GM23248 (cell line): Measurements from ENCODE around the gene PGD. TPM values are rescaled to one million over a fixed set of nuclear protein-coding genes. Genes with fewer than 3 reads are reported as not detected.

Source experiments
- DNase-seq: peaks from one replicate; pipeline ENCODE4 v3.0.0-alpha.2; 2015
- H2AFZ ChIP-seq: fragments of 200-600 bp; sonication (generic); 2 replicates; pipeline ENCODE4 v1.6.1; 2016; ENCODE audit warnings: antibody characterized with exemption
- H3F3A ChIP-seq: fragments of 200-600 bp; sonication (generic); 2 replicates; pipeline ENCODE4 v1.6.1; 2016; ENCODE audit warnings: mild to moderate bottlenecking, antibody characterized with exemption, mixed run types; ENCODE audit not compliant: insufficient read depth
- H3K27ac ChIP-seq: fragments of 200-600 bp; sonication (generic); 2 replicates; pipeline ENCODE4 v1.5.1; 2016; ENCODE audit warnings: mild to moderate bottlenecking
- H3K27me3 ChIP-seq: fragments of 200-600 bp; sonication (generic); replicated peaks from 2 replicates; pipeline ENCODE4 v1.6.1; 2016; ENCODE audit warnings: mild to moderate bottlenecking; ENCODE audit not compliant: insufficient read depth
- H3K36me3 ChIP-seq: fragments of 200-600 bp; sonication (generic); 2 replicates; pipeline ENCODE4 v1.6.1; 2016; ENCODE audit warnings: low read depth, mild to moderate bottlenecking
- H3K4me1 ChIP-seq: fragments of 200-600 bp; sonication (generic); 2 replicates; pipeline ENCODE4 v1.6.1; 2016; ENCODE audit warnings: mild to moderate bottlenecking; ENCODE audit not compliant: insufficient read depth
- H3K4me2 ChIP-seq: fragments of 200-600 bp; sonication (generic); one replicate; pipeline ENCODE4 v1.6.1; 2016; ENCODE audit warnings: mild to moderate bottlenecking; ENCODE audit not compliant: unreplicated experiment
- H3K4me3 ChIP-seq: fragments of 200-600 bp; sonication (generic); 2 replicates; pipeline ENCODE4 v1.5.1; 2016; ENCODE audit warnings: mild to moderate bottlenecking
- H3K79me2 ChIP-seq: fragments of 200-600 bp; sonication (generic); 2 replicates; pipeline ENCODE4 v1.6.1; 2016; ENCODE audit warnings: mild to moderate bottlenecking; ENCODE audit not compliant: insufficient read depth
- H3K9ac ChIP-seq: fragments of 200-600 bp; sonication (generic); 2 replicates; pipeline ENCODE4 v1.6.1; 2016; ENCODE audit warnings: mild to moderate bottlenecking
- H3K9me2 ChIP-seq: fragments of 200-600 bp; sonication (generic); 2 replicates; pipeline ENCODE4 v1.6.1; 2016; ENCODE audit warnings: mixed run types, mild to moderate bottlenecking, moderate library complexity; ENCODE audit not compliant: insufficient read depth
- H3K9me3 ChIP-seq: fragments of 200-600 bp; sonication (generic); one replicate; pipeline ENCODE4 v1.6.1; 2017; ENCODE audit warnings: low read depth
- H4K20me1 ChIP-seq: fragments of 200-600 bp; sonication (generic); 2 replicates; pipeline ENCODE4 v1.6.0; 2016; ENCODE audit not compliant: insufficient read depth
- EZH2 ChIP-seq: fragments of 200-600 bp; sonication (generic); IDR thresholded peaks from 2 replicates; pipeline ENCODE4 v1.6.1; 2018; ENCODE audit warnings: antibody characterized with exemption, mild to moderate bottlenecking; ENCODE audit not compliant: insufficient read depth, poor library complexity, severe bottlenecking
- EZH2phosphoT487 ChIP-seq: fragments of 200-600 bp; sonication (generic); IDR thresholded peaks from 2 replicates; pipeline ENCODE4 v1.6.1; 2018; ENCODE audit warnings: antibody characterized with exemption, moderate library complexity, mild to moderate bottlenecking, low read depth; ENCODE audit not compliant: insufficient read depth
- WGBS, 2 experiments: methylation state at CpG; one replicate each; pipeline ENCODE4 v1.1.6; 2015 to 2017; ENCODE audit warnings: low lambda C conversion rate in 2 of 2, low coverage in 1 of 2; ENCODE audit errors: missing lambda C conversion rate in 2 of 2; 5-methylcytosine and 5-hydroxymethylcytosine counted together
- in situ Hi-C: fragments of 300-500 bp; cut with MboI; formaldehyde crosslinking; loops from 2 replicates; pipeline ENCODE4 v1.15.0; 2020
- polyA plus RNA-seq: library from polyadenylated mRNA; unstranded; fragments of >200 nt; fragmentation: Nextera tagmentation; extraction: Ambion mirVana; gene quantifications from 2 replicates; pipeline ENCODE4 v1.2.1, GENCODE V29; 2016
- total RNA-seq: library from RNA; depleted of rRNA; stranded (reverse); fragments of >200 nt; shearing (Covaris generic); gene quantifications from 2 replicates; pipeline ENCODE4 v1.2.3, GENCODE V29; 2014

PGD gene
- total and polyA plus RNA-seq, 2 experiments from 2014 or later: 51.7 to 61.4 TPM

DNA sequence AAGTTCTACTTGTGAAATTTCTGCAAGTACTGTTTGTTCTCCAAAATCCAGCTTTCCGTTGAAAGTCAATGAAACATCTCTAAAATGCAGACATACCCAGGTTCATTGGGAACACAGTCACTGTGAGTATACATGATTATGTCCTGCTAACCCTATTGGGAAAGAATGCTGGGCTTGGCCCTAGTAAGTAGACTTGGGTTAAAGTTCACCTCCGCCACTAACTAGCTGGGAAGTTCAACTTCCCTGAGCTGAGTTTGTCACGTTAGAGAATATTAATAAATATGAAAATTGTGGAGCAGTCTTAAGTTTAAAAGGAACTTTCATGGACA lies 10.5 kb upstream of the PGD start:
- no peaks in the 10 kb centered on the region for H3K9me2 ChIP-seq
- no peak overlapping the region for H3K4me3 ChIP-seq
- no peak overlapping the region for H3K4me2 ChIP-seq
- no peak for DNase-seq
- 64 to 69% methylated on average over 3 of the region's 3 CpGs for WGBS, 2 experiments
- H3K4me1 ChIP-seq: peaks cover 13% of the 10 kb centered on the region; the same call in 1 of the 2 replicates
- H3K36me3 ChIP-seq: no peaks in the 10 kb centered on the region
- H3F3A ChIP-seq: 0 out of 2 replicates have a peak, but pooled peaks cover 11% of the 10 kb centered on the region
- H4K20me1 ChIP-seq: no peaks in the 10 kb centered on the region
- H3K79me2 ChIP-seq: no peaks in the 10 kb centered on the region
- in situ Hi-C loops: no loop called here
- H2AFZ ChIP-seq: peak overlapping the region; percentile 40
- TF ChIP-seq EZH2phosphoT487 (no peak), EZH2 (no peak)
- H3K27me3 ChIP-seq: no peaks in the 10 kb centered on the region
- peak overlapping the region; percentile 54; the same call in 1 of the 2 replicates for H3K9ac ChIP-seq
- H3K27ac ChIP-seq: peak overlapping the region; percentile 68; the same call in 1 of the 2 replicates
- H3K9me3 ChIP-seq: no peaks in the 10 kb centered on the region

DNA sequence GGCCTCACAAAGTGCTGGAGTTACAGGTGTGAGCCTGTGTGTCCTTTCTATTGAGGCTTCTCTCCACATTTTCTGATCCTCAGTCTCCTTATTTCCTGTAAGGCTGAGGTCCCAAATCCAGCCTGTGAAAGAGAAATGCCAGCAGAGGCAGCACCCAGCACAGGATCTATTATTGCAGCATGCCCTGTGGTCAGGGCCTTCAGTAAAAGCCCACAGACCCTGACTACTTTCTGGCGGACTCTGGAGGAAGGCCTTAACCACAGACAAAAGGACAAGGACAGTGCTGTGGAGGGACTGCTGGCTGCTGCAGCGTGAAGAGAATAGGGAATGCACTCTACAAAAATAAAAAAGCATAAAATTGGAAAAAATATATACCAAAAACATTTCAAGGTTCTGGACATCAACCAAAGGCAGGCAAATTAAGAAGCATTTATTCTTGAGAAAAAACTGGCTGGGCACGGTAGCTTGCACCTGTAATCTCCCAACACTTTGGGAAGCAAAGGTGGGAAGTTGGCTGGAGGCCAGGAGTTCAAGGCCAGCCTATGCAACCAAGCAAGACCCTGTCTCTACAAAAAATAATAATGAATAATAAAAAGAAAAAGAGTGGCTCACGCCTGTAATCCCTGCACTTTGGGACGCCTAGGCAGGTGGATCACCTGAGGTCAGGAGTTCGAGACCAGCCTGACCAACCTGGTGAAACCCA lies 9.4 kb upstream of the PGD start:
- H3K27me3 ChIP-seq: no peaks in the 10 kb centered on the region
- no peak for DNase-seq
- no peaks in the 10 kb centered on the region for H3K36me3 ChIP-seq
- H3F3A ChIP-seq: 0 out of 2 replicates have a peak, but pooled peaks cover 11% of the 10 kb centered on the region
- H3K4me1 ChIP-seq: peaks cover 13% of the 10 kb centered on the region; the same call in 1 of the 2 replicates
- no peaks in the 10 kb centered on the region for H3K79me2 ChIP-seq
- 90 to 92% methylated on average over 6 of the region's 6 CpGs for WGBS, 2 experiments
- H3K9ac ChIP-seq: no peak overlapping the region
- H3K9me2 ChIP-seq: no peaks in the 10 kb centered on the region
- no peak overlapping the region for H3K4me3 ChIP-seq
- no peaks in the 10 kb centered on the region for H4K20me1 ChIP-seq
- no peak for TF ChIP-seq EZH2phosphoT487
- no peak for TF ChIP-seq EZH2
- H3K9me3 ChIP-seq: no peaks in the 10 kb centered on the region
- H2AFZ ChIP-seq: no peak overlapping the region
- no peak overlapping the region for H3K4me2 ChIP-seq
- in situ Hi-C loops: no loop called here
- H3K27ac ChIP-seq: no peak overlapping the region

DNA sequence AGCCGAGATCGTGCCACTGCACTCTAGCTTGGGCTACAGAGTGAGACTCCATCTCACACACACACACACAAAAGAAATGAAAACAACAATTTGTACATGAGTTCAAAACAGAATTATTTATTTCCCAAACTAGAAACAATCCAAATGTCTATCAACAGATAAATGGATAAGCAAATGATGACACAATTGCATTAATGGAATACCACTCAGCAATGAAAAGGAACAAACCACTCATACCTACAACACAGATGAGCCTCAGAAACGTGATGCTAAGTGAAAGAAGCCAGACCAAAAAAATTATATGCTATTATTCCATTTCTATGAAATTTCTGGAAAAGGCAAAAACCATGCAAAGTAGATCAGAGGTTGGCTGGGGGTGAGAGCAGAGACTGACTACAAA lies 2.0 kb upstream of the PGD start:
- H3K79me2 ChIP-seq: peaks cover 21% of the 10 kb centered on the region
- H3K9me3 ChIP-seq: no peaks in the 10 kb centered on the region
- no peak overlapping the region for H3K27ac ChIP-seq
- no peak for DNase-seq
- H3K4me1 ChIP-seq: peaks cover 24% of the 10 kb centered on the region
- no peak overlapping the region for H3K9ac ChIP-seq
- no peaks in the 10 kb centered on the region for H4K20me1 ChIP-seq
- H2AFZ ChIP-seq: no peak overlapping the region
- H3K27me3 ChIP-seq: no peaks in the 10 kb centered on the region
- no peaks in the 10 kb centered on the region for H3K36me3 ChIP-seq
- TF ChIP-seq EZH2phosphoT487 (no peak), EZH2 (no peak)
- 81 to 85% methylated on average over 3 of the region's 3 CpGs for WGBS, 2 experiments
- H3K4me2 ChIP-seq: no peak overlapping the region
- H3F3A ChIP-seq: peaks cover 16% of the 10 kb centered on the region
- in situ Hi-C loops: no loop called here
- no peak overlapping the region for H3K4me3 ChIP-seq
- H3K9me2 ChIP-seq: no peaks in the 10 kb centered on the region

DNA sequence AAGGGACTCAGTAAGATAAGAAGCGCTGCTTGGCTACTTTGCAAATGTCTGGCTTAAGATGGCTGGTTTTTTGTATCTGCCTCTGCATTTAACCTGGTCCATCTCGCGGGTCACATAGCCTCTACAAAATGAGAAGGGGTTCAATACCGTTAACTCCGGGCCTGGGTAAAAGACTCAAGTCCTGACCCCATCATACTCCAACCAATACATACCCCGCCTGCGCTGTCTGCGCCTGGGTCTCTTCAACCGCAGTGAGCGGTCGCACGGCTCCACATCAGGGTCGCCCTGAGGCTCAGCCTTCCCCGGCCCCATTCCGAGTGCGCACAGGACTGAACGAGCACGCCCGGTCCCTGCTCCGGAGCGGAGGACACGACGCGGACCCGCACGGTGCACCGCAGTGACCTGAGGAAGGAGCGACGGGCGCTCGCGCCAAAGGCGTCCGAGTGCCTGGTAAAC lies 558 bp upstream of the PGD start:
- Histone ChIP-seq H3K9me3 (no peaks in the 10 kb centered on the region), H4K20me1 (no peaks in the 10 kb centered on the region), H3K27ac (peak overlapping the region; percentile 47), H3K36me3 (no peaks in the 10 kb centered on the region), H3K4me2 (peak overlapping the region; percentile 90), H3K4me3 (peak overlapping the region; percentile 83), H3K4me1 (peaks cover 30% of the 10 kb centered on the region), H3K9ac (peak overlapping the region; percentile 74), H3K9me2 (no peaks in the 10 kb centered on the region), H3K79me2 (peaks cover 24% of the 10 kb centered on the region), H2AFZ (peak overlapping the region; percentile 95), H3F3A (peaks cover 23% of the 10 kb centered on the region), H3K27me3 (no peaks in the 10 kb centered on the region)
- in situ Hi-C loops: no loop called here
- no peak for TF ChIP-seq EZH2
- no peak for TF ChIP-seq EZH2phosphoT487
- 1% methylated on average over 26 to 33 of the region's 34 CpGs for WGBS, 2 experiments
- no peak for DNase-seq
